HG03571 (cell line): Measurements from ENCODE around the gene MIB1.

Experiments used
- ATAC-seq: cut with Tn5 transposase; IDR thresholded peaks from one replicate; pipeline ENCODE4 v1.9.1; 2021; ENCODE audit not compliant: unreplicated experiment

MIB1 gene

GRCh38 chr18:21868770-21869169 lies 128.2 kb downstream of the MIB1 start:
- no peak for ATAC-seq

- ATAC-seq = no peak
These were observed 149.0 kb downstream of the MIB1 start for GRCh38 chr18:21889570-21889969.

GRCh38 chr18:21894619-21895367 lies 154.2 kb downstream of the MIB1 start:
- no peak for ATAC-seq

DNA sequence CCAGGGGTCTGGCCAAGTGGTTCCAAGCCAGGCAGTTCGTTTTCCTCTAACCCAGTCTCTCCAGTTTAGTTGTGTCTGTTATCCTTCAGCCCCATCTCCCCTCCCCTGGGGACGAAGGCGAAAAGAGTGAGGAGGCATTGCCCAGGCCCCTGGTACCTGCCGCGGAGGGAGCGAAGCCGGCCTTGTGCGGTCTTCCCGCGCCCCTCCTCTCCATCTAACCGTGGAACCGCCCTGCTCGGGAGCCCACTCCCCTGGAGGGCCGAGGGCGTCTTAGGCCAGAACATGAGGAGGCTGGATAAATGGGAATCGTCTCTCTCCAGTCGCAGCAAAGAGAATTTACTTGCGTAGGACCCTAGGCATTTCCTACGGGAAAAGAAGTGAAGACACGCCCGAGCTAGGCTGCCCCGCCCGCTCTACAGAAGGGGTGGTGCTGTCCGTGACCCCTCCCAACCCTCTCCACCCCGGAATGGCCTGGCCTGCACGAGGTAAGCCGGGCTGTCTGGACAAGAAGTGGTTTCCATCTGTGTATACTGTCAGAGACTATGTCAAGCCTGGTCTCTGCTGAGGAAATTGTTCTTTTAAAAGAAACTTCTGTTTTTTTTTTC lies 156.2 kb downstream of the MIB1 start:
- ATAC-seq = no peak

DNA sequence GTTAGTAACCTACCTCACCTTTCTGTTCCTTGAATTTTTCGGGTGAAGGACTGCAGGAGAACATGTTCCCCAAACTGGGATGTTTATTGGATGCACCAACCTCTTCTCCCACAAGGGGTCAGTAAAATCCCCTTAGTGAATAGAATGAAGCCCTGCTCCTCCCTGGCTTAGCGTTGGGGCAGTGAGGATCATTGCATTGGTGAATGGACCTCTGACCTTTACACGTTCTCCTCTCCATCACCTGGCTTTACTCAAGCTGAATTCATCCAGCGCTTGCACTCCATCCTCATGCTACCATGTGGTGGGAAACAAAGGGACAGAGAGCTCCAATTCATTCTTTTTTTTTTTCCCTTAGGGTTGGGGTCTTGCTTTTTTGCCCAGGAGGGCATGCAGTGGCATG lies 157.2 kb downstream of the MIB1 start:
- ATAC-seq = no peak

DNA sequence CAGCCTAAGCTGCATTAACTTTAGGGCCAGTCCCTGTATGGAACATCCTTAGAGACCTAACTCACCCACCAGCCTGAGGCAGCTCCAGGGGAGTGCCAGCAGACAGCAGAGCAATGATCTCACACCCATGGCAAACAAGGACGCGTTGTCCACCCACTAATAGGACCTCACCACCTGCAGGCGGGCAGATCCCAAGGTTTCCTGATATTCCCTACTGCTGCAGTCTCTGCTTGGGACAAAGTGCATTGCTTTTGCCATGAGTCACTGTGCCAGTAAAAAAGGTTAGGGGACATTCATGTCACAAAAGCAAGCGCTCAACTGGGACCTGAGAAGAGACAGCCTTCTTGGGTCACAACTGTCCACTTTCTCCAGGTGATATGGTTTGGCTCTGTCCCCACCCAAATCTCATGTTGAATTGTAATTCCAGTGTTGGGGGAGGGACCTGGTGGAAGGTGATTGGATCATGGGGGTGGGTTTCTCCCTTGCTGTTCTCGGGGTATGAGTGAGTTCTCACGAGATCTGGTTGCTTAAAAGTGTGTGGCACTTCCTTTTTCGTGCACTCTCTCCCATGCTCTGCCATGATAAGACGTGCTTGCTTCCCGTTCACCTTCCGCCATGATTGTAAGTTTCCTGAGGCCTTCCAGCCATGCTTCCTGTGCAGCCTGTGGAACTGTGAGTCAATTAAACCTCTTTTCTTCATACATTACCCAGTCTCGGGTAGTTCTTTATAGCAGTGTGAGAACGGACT lies 160.2 kb downstream of the MIB1 start:
- no peak for ATAC-seq

DNA sequence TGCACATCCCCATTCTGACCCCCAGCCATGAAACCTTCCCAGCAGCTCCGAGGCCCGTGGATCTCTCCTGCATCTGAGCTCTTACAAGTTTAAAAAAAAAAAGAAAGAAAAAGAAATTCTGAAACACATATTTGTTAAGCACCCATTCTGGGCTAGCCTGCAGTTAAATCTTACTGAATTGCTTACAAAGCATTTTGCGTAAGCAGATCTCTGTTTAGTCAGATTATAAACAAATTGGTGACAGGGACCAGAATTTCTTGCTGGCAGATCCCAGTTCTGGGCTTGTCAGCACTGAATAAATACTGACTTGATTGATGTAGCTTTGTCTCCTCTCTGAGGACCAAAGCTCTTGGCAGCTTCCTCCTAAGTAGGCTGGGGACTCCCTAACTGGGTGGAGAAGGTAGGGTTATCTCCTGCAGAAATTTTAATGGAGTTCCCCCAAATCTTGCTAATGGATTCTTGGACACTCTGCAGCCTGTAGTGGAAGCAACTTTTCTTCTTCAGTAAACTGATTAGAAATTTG lies 160.9 kb downstream of the MIB1 start:
- no peak for ATAC-seq

DNA sequence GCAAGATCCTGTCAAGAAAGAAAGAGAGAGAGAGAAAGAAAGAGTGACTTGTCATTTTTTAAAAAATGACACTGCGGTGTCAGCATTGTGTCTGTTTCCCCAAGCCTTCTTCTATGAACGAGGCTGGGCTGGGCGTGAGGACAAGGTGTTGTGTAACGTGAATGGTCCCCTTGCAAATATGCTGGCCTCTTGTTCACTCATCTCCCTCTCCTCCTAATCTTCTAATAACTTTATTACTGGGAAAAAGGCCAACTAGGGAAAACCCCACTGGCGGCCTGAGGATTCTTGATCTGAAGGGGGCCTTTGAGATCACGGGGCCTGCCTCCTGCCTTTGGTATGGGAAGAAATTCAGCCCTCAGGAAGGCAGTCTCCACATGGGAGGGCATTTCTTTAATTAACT lies 163.1 kb downstream of the MIB1 start:
- no peak for ATAC-seq

DNA sequence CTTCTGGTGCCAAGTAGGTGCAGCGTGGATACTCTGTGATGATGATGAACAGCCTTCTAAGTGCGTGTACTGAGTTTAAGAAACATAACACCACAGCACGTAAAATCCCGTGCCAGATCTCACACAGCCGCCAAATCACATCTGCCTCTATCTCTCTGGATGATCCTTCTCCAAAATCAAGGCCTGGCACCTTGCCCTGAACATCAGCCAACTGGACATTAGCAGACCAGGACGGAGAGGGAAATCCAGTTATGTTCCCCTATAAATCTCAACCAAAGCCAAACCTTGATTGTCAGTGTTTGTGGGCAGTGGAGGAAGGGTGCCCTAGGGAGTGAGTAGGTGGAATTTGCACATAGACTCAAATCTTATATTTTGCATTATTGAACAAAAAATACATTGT lies 164.3 kb downstream of the MIB1 start:
- no peak for ATAC-seq

- no peak for ATAC-seq
These were observed 166.9 kb downstream of the MIB1 start for GRCh38 chr18:21907451-21907850.

GRCh38 chr18:21908711-21909110 lies 168.1 kb downstream of the MIB1 start:
- no peak for ATAC-seq

- no peak for ATAC-seq
These were observed 170.3 kb downstream of the MIB1 start for GRCh38 chr18:21910906-21911305.

DNA sequence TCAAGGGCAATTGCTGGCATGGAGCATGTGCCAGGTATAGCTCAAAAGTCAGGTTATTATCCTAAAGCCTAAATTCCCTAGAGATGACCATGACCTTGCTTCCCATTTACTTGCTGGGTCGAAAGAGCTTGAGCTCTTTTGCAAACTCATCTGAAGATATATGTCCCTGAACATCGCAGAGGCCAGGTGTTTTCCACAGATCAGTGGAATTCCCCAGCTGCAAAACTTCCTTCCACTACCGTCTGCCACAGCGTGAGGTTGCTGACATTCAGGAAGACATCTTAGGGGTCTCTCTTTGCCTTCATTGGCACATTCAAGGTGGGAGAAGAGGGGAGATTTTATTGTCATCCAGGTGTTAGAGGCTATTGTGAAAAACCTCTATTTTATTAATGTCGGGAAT lies 171.0 kb downstream of the MIB1 start:
- ATAC-seq = no peak

- ATAC-seq = no peak
These were observed 172.0 kb downstream of the MIB1 start for GRCh38 chr18:21912339-21913239.

- no peak for ATAC-seq
These were observed 174.2 kb downstream of the MIB1 start for GRCh38 chr18:21914739-21915319.

DNA sequence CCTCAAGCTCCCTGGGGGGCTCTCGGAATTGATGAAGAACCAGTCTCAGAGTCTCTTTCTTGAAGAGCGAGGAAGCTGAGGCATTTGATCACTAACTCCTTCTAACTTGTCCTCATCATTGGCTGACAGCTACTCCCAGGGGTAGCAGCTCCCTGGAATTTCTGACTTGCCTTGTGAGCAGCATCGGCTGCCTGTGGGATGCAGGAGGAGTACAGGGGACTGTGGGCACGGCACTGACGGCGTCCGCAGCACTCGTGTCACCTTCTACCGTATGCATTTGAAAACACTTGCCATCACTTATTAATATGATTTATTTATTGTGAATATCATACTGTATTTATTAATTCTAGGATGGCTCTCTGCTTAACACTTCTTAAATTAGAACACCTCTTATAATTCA lies 175.0 kb downstream of the MIB1 start:
- no peak for ATAC-seq

- no peak for ATAC-seq
These were observed 176.0 kb downstream of the MIB1 start for GRCh38 chr18:21916594-21916993.

DNA sequence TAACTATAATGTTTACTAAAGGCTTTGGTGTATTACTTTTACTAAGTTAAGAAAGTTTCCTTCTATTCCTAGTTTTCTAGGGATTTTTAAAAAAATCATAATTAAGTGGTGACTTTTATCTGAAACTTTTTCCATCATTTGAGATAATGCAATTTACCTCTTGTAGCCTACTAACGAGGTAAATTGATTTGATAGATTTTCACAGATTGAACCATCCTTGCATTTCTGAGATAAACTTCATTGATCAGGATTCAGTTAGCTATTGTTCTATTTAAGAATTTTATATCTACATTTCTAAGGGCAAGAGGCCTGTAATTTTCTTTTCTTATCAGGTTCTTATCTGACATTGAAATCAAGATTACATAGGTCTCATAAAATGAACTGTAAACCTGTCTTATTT lies 178.1 kb downstream of the MIB1 start:
- ATAC-seq = no peak
